Fibroblast of peridontal ligament (primary cell): ENCODE measurements around the gene COL20A1.

ENCODE experiments used
- DNase-seq: peaks from one replicate; pipeline ENCODE4 v3.0.0-alpha.2; 2010; ENCODE audit errors: extremely low read depth

The COL20A1 gene

DNA sequence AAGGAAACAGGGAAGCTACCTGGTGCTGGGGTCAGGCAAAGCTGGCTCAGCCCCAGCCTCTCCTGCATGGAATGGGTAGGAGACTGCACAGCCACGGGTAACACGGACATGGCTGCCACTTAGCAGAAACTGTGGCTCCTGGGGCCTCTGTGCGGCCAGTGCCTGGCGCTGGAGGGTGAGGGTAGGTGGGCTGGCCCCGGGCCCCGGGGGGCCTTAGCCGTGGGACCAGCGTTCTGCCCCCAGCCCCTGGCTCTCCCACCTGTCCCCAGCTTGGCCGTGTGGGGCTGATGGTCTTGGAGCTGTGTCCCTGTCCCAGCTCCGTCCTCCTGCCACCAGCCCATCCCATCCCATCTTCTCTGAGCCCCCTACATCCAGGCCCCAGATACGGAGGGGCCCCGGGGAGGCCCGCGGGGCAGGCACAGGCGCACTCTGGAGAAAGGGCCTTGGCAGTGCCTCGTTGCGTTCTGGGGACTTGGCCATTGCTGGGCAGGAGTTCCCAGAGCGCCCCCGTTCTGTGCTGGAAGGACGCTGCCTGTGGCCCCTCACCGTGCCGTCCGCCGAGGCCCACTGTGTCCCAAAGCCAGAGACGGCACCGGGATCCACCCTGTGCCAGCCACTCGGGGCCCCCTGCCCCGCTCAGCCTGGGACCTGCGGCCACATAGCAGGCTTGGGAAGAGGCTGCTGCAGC lies 56.0 kb downstream of the COL20A1 start:
- DNase-seq = no peak

DNA sequence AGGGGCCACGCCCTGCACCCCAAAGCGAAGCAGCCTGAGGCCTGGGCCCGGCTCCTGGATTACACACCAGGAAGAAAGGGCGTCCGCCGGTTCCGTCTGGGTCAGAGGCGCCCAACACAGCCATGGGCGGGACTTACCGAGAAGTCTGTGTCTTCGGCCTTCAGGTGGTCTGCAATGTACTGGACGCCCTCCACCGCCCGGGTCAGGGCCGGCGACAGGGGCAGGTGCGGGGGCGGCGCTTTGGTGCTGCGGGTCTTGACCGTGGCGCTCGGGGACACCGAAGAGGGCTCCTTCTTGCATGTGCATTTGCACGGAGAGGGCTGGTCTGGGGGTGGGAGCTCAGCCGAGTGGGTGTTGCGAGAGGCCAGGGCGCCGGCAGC lies 56.5 kb downstream of the COL20A1 start:
- no peak for DNase-seq

DNA sequence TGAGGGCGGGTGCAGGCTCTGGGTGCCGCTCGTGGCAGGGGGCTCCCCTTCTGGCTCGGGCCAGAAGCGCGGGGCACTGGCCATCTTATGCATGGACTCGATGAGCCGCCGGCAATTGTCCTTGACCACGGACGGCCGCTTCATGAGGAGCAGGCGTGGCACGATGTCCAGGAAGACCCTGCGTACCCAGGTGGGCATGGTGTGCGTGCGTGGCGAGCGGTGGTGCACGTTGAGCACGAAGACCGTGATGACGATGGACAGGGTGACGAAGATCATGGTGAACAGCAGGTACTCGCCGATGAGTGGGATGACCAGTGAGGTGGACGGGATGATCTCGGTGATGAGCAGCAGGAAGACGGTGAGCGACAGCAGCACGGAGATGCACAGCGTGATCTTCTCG lies 57.2 kb downstream of the COL20A1 start:
- DNase-seq = no peak

DNA sequence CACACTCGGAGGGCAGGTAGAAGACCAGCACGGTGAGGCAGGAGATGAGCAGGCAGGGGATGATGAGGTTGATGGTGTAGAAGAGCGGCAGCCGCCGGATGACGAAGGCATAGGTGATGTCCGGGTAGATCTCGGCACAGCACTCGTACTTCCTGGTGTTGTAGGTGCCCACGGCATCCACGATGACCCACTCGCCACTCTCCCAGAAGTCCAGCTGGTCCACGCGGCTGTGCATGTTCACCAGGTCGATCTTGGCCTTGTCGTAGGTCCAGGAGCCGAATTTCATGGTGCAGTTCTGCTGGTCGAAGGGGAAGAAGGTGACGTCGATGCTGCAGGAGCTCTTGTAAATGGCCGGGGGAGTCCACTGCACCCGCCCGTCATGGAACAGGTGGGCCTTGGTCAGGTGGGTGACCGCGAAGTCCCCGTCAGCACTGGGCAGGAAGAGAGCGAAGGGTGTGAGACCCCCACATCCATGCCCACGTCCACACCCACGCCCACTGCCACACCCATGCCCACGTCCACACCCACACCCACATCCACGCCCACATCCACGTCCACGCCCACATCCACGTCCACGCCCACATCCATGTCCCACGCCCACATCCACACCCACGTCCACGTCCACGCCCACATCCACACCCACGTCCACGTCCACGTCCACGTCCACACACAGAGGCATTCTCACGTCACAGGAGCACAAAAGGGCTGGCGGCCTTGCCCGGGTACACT lies 57.8 kb downstream of the COL20A1 start:
- no peak for DNase-seq

DNA sequence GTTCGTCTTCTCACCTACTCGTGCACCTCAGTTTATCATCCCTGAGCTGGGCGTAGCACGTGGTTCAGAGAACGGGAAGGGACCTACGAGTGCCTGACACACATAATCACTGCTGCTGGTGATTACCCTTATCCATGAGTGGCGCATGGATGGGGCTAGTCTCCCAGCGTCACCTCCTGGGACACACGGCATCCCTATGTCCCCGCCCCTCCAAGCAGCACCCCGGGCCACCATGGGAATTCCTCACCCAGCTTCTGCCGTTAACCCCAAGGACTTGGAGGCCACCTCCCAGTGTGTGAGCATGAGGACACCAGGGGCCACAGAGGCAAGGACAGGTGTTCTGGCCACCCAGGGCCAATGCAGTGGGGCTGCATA lies 58.3 kb downstream of the COL20A1 start:
- DNase-seq = no peak

DNA sequence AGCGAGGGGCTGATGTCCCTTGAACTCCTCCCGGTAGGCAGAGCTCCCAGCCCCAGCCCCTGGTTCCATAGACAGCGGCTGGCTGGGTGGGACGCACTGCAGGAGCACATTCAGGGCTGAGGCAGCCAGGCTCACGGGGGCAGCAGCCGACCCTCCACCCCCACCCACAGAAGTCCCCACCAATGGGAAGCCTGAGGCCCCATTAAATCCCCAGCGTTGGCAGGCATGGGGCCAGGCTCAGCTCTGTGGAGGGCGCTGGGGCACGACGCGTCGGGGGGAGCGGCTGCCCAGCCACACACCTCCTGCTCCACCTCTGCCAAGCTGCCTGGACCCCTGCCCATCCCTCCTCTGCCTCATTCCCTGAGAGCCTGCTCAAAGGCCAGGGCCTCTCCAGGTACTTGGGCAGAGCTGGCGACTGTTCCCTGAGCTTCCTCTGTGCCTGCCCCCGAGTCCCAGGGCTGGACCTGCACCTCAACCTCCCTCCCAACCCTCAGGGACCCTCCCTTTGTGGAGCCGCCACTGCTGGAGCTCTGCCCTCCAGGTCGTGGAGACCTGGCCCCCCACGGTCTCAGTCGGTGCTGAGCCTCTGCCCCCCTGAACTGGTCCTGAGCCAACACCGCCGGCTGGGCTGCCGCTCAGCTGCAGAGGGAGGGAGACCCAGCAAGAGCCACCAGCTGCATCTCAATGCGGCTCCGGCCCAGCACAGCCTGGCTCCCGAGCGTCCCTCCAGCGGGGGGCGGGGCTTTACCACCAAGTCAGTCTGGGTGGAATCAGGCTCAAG lies 59.0 kb downstream of the COL20A1 start:
- no peak for DNase-seq

DNA sequence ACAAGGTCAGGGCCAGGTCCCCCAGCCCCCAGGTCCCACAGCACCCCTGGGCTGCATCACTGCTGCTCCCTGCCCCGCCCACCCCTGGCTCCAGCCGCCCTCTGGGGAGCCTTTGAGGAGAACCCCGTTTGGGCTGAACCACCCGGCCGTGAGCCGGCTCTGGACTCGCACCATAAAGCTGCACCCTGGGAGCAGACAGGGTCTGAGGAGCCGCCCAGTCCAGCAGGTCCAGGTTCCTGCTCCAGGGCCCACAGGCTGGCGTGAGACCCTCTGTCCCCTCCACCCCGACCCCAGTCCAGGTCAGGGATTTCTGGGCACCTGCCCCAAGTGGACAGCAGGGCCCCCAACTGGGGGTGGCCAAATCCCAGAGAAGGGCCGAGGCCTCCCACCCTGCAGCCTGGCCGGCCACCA lies 59.8 kb downstream of the COL20A1 start:
- no peak for DNase-seq

DNA sequence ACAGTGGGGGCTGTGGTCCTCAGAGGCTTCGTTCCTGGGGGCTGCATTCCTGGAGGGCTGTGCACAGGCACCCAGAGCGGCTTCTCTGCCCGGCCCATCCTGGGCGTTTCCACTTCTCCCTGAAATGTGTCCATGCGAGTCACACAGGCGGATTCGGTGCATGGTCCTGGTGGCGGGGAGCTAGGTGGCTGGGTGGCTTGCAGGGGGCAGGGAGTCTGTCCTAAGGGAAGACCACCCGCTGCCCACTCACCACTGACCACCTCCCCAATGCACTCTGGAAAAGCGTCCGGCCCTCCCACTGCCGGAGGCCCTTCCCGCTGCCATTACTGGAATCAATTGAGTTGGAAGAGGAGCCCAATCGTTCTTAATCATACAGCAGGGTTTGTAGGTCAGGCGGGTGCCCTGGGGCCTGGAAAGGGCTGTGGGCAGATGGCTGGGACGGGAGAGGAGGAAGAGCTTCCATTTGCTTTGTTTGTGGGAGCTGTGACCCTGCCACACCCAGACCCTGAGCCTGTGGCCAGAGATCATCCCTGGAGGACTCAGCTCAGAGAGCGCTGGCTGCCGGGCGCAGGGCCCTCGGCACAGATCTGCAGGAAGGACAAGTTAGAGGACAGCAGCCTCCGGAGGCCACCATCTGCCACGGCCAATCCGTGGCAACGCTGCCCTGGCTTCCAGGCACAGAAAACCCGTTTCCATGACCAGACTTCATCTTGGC lies 61.8 kb downstream of the COL20A1 start:
- no peak for DNase-seq

DNA sequence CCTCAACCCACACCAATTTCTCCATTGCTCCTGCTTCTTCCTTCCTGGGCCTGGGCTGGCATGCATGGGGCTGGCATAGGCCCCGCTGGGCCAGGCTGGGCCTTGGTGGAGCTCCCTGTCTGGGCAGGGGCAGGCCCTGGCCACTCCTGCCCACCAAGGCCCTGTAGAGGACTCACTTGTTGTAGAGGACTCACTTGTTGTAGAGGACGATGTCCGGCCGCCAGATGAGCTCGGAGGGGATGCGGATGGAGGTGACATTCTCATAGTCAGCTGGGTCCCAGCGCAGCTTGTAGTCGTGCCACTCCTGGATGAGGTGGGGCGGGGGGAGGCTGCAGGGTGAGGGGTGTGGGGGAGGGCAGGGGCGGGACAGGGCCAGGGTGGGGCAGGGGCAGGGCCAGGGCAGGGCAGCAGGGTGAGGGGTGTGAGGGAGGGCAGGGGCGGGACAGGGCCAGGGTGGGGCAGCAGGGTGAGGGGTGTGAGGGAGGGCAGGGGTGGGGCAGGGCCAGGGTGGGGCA lies 62.9 kb downstream of the COL20A1 start:
- no peak for DNase-seq

DNA sequence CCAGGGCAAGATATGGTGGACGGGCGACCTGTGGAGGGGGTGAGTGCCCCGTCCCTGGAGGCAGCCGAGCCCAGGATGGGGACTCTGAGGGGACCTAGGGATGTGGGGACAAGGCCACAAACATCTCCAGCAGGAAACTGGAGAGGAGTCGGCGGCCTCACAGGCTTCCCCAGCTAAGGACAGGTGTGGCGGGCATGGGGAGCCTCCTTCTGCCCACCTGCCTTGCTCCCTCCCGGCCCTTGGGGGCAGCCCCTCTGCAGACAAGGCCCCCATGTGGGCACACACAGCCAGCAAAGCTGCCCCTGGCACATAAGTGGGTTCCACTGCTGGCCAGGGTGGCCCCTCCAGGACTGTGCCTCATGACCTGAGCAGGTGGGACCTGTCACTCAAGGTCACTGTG lies 63.5 kb downstream of the COL20A1 start:
- no peak for DNase-seq

DNA sequence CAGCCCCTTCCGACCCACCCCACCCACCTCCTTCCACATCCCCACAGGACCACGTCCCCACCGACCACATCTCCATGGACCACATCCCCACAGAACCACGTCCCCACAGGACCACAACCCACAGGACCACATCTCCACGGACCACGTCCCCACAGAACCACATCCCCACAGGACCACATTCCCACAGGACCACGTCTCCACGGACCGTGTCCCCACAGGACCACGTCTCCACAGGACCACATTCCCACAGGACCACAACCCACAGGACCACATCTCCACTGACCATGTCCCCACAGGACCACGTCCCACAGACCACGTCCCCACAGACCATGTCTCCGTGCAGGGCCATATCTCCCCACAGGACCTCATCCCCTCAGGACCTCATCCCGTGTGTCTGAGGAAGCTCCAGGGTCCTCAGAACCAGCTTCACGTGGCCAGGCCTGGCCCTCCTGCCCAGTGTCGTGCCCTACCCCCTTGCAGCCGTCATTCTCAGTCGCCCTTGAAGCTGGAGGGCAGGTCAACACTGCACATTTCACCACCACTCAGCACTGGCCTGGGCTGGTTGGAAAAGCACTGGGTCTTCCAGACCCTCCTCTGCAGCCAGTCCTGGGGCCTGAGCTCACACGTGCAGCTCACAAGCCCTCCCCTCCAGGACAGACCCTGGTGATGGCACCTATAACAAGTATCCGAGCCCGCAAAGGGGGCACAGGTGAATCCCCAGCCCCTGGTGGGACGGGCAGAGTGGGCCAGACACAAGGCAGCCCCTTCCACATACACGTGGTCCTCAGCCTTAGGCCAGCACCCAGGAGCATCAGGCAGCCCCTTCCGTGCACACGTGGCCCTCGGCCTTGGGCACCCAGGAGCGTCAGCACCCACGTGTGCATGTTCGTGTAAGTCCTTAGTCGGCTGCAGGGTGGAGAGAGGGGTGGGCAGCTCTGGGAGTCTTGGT lies 64.2 kb downstream of the COL20A1 start:
- no peak for DNase-seq

DNA sequence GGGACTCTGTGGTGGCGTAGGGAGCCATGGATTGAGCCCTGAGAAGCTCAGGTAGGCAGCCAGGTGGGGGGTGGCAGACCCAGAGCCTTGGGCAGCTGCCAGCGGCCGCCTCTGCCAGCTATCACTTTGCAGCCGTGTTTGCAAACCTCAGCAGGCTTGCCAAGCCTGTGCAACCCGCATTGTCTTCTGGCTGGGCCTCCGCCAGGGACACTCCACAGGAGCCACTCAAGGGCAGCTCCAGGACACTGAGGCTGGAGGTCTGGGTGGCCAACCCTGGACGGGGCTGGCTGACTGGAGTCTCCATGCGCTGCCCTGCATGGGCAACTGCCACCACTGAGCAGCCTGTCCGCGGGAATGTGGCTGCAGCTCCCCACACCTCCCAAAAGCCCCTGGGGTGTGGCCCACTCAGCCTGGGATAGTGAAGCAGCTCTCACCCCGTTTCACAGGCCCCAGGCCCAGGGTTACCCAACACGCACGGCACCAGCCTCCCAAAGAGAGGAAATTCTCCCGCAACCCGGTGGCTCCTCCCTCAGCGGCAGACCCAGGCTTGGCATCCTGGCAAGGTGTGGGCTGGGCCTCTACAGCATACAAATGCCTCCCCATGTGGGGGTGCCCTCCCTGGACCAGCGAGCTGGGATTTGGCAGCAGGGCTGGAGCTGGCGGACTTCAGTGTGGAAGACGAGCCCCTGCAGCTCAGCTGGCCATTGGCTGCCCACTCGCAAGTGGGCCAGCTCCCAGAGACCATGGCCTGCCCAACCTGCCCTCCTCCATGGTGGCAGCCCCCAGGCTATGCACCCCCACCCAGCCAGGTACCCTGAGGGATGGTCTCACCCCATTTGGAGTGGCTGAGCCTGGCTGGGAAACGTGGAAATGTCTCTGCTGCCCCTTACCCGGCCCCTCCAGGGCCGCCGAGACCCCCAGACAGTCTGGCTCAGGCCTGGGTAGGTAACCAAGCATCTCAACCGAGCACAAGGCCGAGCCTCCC lies 65.2 kb downstream of the COL20A1 start:
- DNase-seq = no peak

DNA sequence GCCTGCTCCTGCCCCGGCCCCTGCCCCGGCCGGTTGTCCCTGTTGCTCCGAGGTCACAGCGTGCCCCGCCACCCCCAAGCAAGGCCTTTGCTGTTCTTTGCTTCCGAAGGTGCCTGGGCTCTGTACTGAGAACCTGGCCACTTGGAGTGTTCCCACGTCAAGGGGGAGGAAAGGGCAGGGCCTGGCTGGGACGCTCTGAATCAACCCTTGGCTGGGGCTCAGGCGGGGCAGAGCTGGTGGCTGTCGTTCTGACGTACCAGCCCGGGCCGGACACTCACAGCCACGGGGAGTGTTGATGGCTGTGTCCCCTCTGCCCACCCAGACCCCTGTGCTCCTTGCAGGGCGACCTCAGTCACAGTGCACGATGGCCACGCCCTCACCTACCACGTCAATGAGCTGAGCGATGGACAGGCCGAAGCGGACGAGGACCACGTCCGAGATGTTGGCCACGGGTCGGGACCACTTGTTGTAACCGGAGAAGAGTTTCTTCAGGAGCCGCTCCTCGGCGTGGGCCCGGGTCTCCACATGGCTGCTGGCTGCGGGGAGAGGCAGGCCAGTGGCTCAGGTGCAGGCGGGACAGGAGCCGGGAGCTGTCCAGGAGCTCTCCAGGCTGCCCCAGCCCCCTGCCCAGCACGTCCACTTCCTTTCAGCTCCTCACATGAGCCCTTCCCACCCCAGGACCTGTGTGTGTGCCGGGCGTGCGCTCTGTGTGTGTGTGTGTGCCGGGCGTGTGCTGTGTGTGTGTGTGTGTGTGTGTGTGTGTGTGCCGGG lies 66.4 kb downstream of the COL20A1 start:
- DNase-seq = no peak

DNA sequence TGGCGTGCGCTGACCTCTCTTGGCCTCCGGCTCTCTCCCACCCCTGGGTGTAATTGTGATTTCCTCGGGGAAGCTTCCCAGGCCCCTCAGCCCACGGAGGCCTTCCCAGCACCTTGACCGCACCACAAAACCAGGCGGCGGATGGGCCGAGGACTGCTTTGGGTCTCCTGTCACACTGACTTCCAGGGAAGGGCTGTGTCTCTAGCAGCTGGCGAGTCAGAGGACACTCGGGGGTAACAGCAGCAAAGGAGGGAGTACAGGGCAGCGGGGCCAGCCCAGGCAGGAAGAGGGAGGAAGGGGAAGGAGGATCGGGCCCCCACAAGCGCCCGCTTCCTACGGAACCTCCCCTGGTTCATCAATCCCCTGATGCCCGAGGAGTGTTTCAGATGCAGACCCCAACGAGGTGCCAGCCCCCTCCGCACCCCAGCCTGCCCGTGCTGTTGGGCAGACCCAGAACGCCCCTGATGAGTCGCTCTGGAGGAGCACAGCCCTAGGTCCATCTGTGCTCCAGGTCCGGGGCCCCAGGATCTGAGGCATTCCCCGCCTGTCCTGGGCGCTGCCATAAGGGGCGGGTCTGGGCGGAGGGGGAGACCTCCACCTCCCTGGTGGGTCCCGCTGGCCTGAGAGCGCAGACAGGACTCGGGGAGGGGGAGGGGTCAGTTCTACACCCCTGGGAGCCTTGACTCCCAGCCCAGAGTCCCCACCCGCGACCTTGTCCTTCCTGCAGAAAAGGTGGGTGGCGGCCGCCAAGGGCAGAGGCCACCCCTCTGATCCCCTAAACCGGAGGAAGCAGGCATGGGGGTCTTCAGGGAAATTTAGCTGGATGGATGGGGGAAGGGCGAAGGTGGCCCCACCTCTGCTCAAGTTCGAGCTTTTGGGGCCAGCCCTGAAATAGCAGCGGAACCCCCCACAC lies 67.2 kb downstream of the COL20A1 start:
- DNase-seq = no peak

DNA sequence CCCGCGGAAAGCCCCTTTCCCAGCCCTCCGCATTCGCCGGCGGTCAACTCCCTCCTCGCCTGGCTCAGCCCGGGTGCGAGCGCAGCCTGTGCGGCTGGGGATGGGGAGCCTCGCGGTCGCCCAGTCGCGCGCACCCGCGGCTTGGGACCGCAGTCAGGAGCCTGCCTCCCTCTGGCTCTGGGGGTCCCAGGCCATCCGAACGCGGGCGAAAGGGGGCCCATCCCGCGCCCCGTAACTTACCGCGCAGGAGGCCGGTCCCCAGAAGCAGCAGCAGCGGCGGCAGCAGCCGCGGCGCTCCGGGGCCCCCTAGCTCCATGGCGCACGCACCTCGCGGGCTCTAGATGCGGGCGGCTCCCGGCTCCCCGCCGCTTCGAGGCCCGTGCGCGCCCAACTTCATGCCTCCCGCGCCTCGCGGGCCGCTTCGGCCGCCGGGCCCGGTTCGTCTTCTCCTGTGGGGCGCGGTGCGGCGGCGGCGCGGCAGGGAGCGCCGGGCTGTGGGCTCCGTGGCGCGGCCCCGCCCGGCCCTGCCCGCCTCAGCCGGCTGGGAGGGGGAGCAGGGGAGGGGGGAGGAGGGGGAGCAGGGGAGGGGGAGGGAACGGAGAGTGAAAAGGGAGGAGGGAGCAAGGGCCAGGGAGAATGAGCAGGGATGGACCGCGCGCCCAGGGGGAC lies 68.0 kb downstream of the COL20A1 start, which contains the start of gene CHRNA4:
Gene CHRNA4 (minus strand): TSS at position 500 of the 669 bp plus-strand sequence. CDS start 184 bp downstream, at position 316.
- DNase-seq = no peak

DNA sequence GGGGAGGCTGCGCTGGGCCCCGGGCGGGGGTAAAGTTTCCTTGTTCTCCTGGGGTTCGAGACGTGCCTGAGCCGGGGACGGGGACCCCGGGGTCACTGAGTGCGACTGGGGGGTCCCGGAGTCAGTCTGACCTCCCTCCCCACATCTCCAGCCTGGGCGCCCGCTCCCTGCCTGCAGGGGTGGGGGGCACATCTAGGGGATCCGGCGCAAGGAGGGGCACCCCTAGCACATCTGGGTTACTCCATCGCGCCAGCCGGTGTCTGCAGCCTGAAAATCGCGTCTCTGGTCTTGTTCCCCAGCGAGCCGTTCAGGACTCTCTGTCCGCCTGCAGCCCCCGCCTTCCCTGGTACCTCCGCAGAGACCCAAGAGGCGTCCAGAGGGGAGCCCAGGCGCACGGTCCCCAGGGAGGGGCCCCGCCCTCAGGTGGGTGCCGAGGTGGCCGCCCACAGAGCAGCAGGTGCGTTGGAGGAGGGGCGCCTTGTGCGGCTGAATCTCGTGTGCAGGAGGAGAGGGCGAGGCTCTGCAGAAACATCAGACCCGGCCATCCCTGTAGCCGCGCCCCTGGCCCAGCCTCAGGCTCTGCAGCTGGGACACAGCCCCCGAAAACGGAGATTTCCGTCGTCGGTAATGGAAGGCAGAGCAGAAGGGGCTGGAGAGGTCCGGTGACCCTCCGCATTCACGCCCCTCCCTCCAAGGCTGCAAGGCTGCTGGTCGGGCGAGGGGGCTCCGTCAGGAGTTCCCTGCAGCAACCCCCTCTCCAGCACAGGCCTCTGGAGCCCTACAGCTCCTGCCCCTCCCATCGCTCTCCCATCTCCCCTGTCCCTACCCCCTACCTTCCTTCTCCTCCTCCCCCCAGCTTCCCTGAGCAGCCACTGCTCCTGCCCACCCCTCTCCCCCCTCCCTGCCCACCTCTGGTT lies 68.8 kb downstream of the COL20A1 start:
- no peak for DNase-seq
